K562 (cell line): Measurements from ENCODE around the gene SFMBT2. TPM values are rescaled to one million over a fixed set of nuclear protein-coding genes. Genes with fewer than 3 reads are reported as not detected.

Experiments
- ATF7 ChIP-seq: fragments of 450-650 bp; IDR thresholded peaks from 2 replicates; pipeline ENCODE4 v1.7.1; 2014; ENCODE audit warnings: mild to moderate bottlenecking, moderate library complexity
- CCNT2 ChIP-seq: IDR thresholded peaks from 2 replicates; pipeline ENCODE4 v1.6.1; 2011; ENCODE audit warnings: borderline replicate concordance, low read depth, mild to moderate bottlenecking, moderate library complexity, mixed read lengths, low read length; ENCODE audit not compliant: insufficient read length; ENCODE audit errors: extremely low read depth
- CEBPZ ChIP-seq: fragments of 150-350 bp; IDR thresholded peaks from 2 replicates; pipeline ENCODE4 v1.6.1; 2014; ENCODE audit warnings: low read depth, mild to moderate bottlenecking, low read length, borderline replicate concordance
- E2F6 ChIP-seq, 2 experiments: IDR thresholded peaks; 2 replicates each; pipeline ENCODE4 v1.6.1; 2011; ENCODE audit warnings: borderline replicate concordance in 1 of 2, control low read depth in 1 of 2, low read depth in 1 of 2, low read length in 1 of 2, mild to moderate bottlenecking in 1 of 2, mixed read lengths in 1 of 2, moderate library complexity in 1 of 2; ENCODE audit not compliant: insufficient read depth in 1 of 2, insufficient read length in 1 of 2, poor library complexity in 1 of 2, severe bottlenecking in 1 of 2; ENCODE audit errors: extremely low read depth in 1 of 2
- LARP7 ChIP-seq: fragments of 450-650 bp; IDR thresholded peaks from 2 replicates; pipeline ENCODE4 v1.6.1; 2016
- LEF1 ChIP-seq: fragments of 450-650 bp; IDR thresholded peaks from 2 replicates; pipeline ENCODE4 v1.6.1; 2016; ENCODE audit warnings: mild to moderate bottlenecking
- MLLT1 ChIP-seq, 2 experiments: fragments of 450-650 bp; IDR thresholded peaks; 2 replicates each; pipeline ENCODE4 v1.6.1; 2016
- MNT ChIP-seq, 2 experiments: fragments of 450-650 bp; conservative IDR thresholded peaks; 2 replicates each; pipeline ENCODE4 v1.6.1; 2017; ENCODE audit warnings: mild to moderate bottlenecking in 2 of 2, moderate library complexity in 2 of 2
- MYC ChIP-seq, 2 experiments: fragments of 250-450 bp in 1 of 2; sonication (Bioruptor Pico) in 1 of 2; IDR thresholded peaks; 2 replicates each; pipeline versions ENCODE4 v1.5.1 to v1.6.1; 2012 to 2021; ENCODE audit warnings: low read depth in 2 of 2, borderline replicate concordance in 1 of 2, improper control_type of control experiment in 1 of 2, low read length in 1 of 2, mild to moderate bottlenecking in 1 of 2, moderate library complexity in 1 of 2
- PHTF2 ChIP-seq: fragments of 250-450 bp; sonication (Bioruptor Pico); IDR thresholded peaks from 2 replicates; pipeline ENCODE4 v1.5.0; 2021; ENCODE audit warnings: mild to moderate bottlenecking
- PTBP1 ChIP-seq: fragments of 200-400 bp; formaldehyde crosslinking; IDR thresholded peaks from 2 replicates; pipeline ENCODE4 v1.6.1; 2017; ENCODE audit warnings: low read depth, low read length
- TBP ChIP-seq: optimal IDR thresholded peaks from 2 replicates; pipeline ENCODE3; 2011; ENCODE audit warnings: low read depth, low read length, improper control_type of control experiment
- polyA plus RNA-seq, 8 experiments: library from polyadenylated mRNA; depleted of rRNA in 4 of 8; stranded (reverse) in 5 of 8; unstranded in 3 of 8; fragments of >200 nt; fragmentation: Nextera tagmentation in 2 of 8; fragmentation: Illumina TruSeq in 1 of 8; extraction: Ambion mirVana in 2 of 8; extraction: Trizol in 1 of 8; gene quantifications; 2 replicates each; pipeline versions ENCODE4 v1.2.1 to v1.2.3, GENCODE V29; 2011 to 2014; ENCODE audit warnings: inconsistent platforms in 1 of 8, missing spikeins in 1 of 8
- total RNA-seq, 7 experiments: library from RNA; depleted of rRNA in 6 of 7; stranded (reverse); fragments of >200 nt in 6 of 7; fragmentation: Illumina TruSeq in 2 of 7; extraction: Trizol in 2 of 7; gene quantifications; 2 replicates each; pipeline versions ENCODE4 v1.2.1 to v1.2.3, GENCODE V29; 2011 to 2021; ENCODE audit warnings: low replicate concordance in 1 of 7

SFMBT2 gene
- total and polyA plus RNA-seq, 9 of the 15 experiments (the other 6 are each of a cell fraction or from before 2014, with no cell fraction given) = 1.2 to 13.6 (median 7.6) TPM

- TF ChIP-seq LARP7 (no peak), TBP (peak; percentile 15), E2F6 (IDR thresholded peaks at IDR 0.05; ENCODE audit: borderline replicate concordance in 1 of 2, extremely low read depth in 1 of 2, insufficient read depth in 1 of 2, insufficient read length in 1 of 2, low read depth in 1 of 2, low read length in 1 of 2, poor library complexity in 1 of 2, severe bottlenecking in 1 of 2) (peak in 1 of 2 experiments; percentile 47), CEBPZ (no peak), LEF1 (no peak), MNT (conservative IDR thresholded peaks at IDR 0.05) (0 out of 4 replicates have a peak, but pooled peaks of 1 of the 2 experiments have one; percentile 19), PTBP1 (no peak), MYC (IDR thresholded peaks at IDR 0.05; ENCODE audit: low read depth, low read length) (peak; percentile 45; the same call in 1 of the 2 replicates), MYC (CRISPR knock-in tag; IDR thresholded peaks at IDR 0.05; ENCODE audit: borderline replicate concordance, low read depth) (no peak), PHTF2 (CRISPR knock-in tag) (no peak), MLLT1 (IDR thresholded peaks at IDR 0.05) (no peak), ATF7 (no peak), CCNT2 (peak; percentile 41)
These were observed at the start of gene SFMBT2 (continued) for GRCh38 chr10:7410862-7411670.
